NCI-H2107 treated with DMSO at 0.1 percent for 48 hours (cell line): ENCODE data around the gene OTOP1.
"Not testable (repeated sequence)": the region's sequence is repeated elsewhere in the genome, so short reads cannot be mapped to it uniquely, and the experiment has no call there.

Source experiments
- DNase-seq: peaks from one replicate; lab custom pipeline; 2025; ENCODE audit not compliant: unreplicated experiment; lab: John Stamatoyannopoulos, UW

The OTOP1 gene

GRCh38 chr4:4164532-4165173 lies 62.1 kb downstream of the OTOP1 start:
- DNase-seq = not testable (repeated sequence)

DNA sequence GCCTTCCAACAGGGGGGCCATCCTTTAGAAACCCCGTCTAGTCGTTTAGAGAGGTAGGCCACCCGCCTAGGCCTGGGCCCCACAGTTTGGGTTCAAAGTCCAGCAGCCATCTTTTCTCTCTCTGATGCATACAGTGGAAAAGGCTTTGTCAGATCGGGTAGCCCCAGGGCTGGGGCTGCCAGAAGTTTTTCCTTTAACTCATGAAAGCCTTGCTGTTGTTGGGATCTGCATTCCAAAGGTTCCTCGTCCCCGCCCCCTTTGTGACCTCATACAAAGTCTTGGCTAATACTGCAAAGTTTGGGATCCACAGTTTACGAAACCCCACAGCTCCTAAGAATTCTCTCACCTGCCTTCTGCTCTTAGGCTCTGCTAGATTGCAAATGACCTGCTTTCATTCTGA lies 64.5 kb downstream of the OTOP1 start:
- not testable (repeated sequence) for DNase-seq

- not testable (repeated sequence) for DNase-seq
Observed at GRCh38 chr4:4160956-4161665, 65.6 kb downstream of the OTOP1 start.

- DNase-seq = not testable (repeated sequence)
Observed at GRCh38 chr4:4145622-4146021, 81.1 kb downstream of the OTOP1 start.

- not testable (repeated sequence) for DNase-seq
Observed at GRCh38 chr4:4143376-4143775, 83.4 kb downstream of the OTOP1 start.

GRCh38 chr4:4142679-4143078 lies 84.0 kb downstream of the OTOP1 start:
- not testable (repeated sequence) for DNase-seq

- DNase-seq = not testable (repeated sequence)
Observed at GRCh38 chr4:4141186-4141585, 85.5 kb downstream of the OTOP1 start.
